ENCODE measurements around the gene HTRA3. TPM values are rescaled to one million over a fixed set of nuclear protein-coding genes. Genes with fewer than 3 reads are reported as not detected.

HTRA3 gene
- total RNA-seq, 4 donors from 2014 or later, result 56.1 to 82.2 (median 67.2) TPM

DNA sequence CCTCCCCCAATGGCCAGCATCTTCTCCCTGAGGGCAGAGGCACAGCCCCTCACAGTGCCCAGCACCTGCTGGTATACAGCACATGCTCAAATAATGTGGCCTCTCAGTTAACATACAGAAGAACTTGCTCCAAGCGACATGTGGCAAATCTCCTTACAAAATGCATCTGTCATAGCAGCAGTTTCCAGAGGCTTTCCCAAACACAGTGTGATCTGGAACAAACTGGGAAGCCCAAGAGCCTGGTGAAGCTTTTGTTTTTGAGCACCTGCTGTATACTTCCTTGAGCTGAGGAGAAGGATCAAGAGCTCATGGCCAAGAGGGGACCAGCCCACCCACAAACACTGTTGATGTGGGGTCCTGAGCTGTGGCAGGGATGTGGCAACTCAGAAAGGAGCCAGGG is 34.8 kb upstream of the HTRA3 start:
- Histone ChIP-seq H3K27me3 (no peaks in the 10 kb centered on the region), H3K4me1 (no peaks in the 10 kb centered on the region), H3K36me3 (peaks cover 0 to 78% (median 44%) of the 10 kb centered on the region in 4 donors), H3K27ac (replicated peaks in 1 of 4) (no peak overlapping the region), H3K9me3 (no peaks in the 10 kb centered on the region), H3K4me3 (no peak overlapping the region)
- WGBS, result 100% methylated on average over 1 of the region's 1 CpG
- intact Hi-C loops (cut with DNase I), result no loop called here
- TF ChIP-seq EP300 (IDR thresholded peaks at IDR 0.05) (no peak), POLR2AphosphoS5 (IDR thresholded peaks at IDR 0.05) (no peak), CTCF (IDR thresholded peaks at IDR 0.05) (no peak), POLR2A (IDR thresholded peaks at IDR 0.05; ENCODE audit: low read depth) (no peak)
- DNase-seq (ENCODE audit: extremely low spot score), result no peak

GRCh38 chr4:8235224-8235623 is 34.3 kb upstream of the HTRA3 start:
- H3K27me3 ChIP-seq, result no peaks in the 10 kb centered on the region
- H3K4me1 ChIP-seq, result no peaks in the 10 kb centered on the region
- no peak for DNase-seq (ENCODE audit: extremely low spot score)
- intact Hi-C loops (cut with DNase I), result no loop called here
- WGBS, result 79% methylated on average over 9 of the region's 13 CpGs
- no peaks in the 10 kb centered on the region for H3K9me3 ChIP-seq
- peaks cover 0 to 82% (median 45%) of the 10 kb centered on the region in 4 donors for H3K36me3 ChIP-seq
- no peak overlapping the region for H3K4me3 ChIP-seq
- TF ChIP-seq POLR2A (IDR thresholded peaks at IDR 0.05; ENCODE audit: low read depth) (no peak), POLR2AphosphoS5 (IDR thresholded peaks at IDR 0.05) (no peak), CTCF (IDR thresholded peaks at IDR 0.05) (no peak), EP300 (IDR thresholded peaks at IDR 0.05) (no peak)
- H3K27ac ChIP-seq (replicated peaks in 1 of 4), result no peak overlapping the region

GRCh38 chr4:8235686-8236085 is 33.9 kb upstream of the HTRA3 start:
- no peak for DNase-seq (ENCODE audit: extremely low spot score)
- H3K9me3 ChIP-seq, result no peaks in the 10 kb centered on the region
- no peak overlapping the region for H3K4me3 ChIP-seq
- TF ChIP-seq POLR2A (IDR thresholded peaks at IDR 0.05; ENCODE audit: low read depth), result no peak
- TF ChIP-seq EP300 (IDR thresholded peaks at IDR 0.05), result no peak
- no peak for TF ChIP-seq POLR2AphosphoS5 (IDR thresholded peaks at IDR 0.05)
- no peak for TF ChIP-seq CTCF (IDR thresholded peaks at IDR 0.05)
- no peak overlapping the region for H3K27ac ChIP-seq (replicated peaks in 1 of 4)
- intact Hi-C loops (cut with DNase I), result no loop called here
- H3K4me1 ChIP-seq, result no peaks in the 10 kb centered on the region
- 94% methylated on average over 12 of the region's 12 CpGs for WGBS
- peaks cover 0 to 82% (median 45%) of the 10 kb centered on the region in 4 donors for H3K36me3 ChIP-seq
- no peaks in the 10 kb centered on the region for H3K27me3 ChIP-seq

GRCh38 chr4:8236106-8236919 is 33.2 kb upstream of the HTRA3 start:
- no peak overlapping the region for H3K27ac ChIP-seq (replicated peaks in 1 of 4)
- H3K36me3 ChIP-seq, result peaks cover 0 to 88% (median 45%) of the 10 kb centered on the region in 4 donors
- no peak for TF ChIP-seq EP300 (IDR thresholded peaks at IDR 0.05)
- no peak for TF ChIP-seq POLR2A (IDR thresholded peaks at IDR 0.05; ENCODE audit: low read depth)
- no peak for TF ChIP-seq POLR2AphosphoS5 (IDR thresholded peaks at IDR 0.05)
- no peak for TF ChIP-seq CTCF (IDR thresholded peaks at IDR 0.05)
- no peak overlapping the region for H3K4me3 ChIP-seq
- no peaks in the 10 kb centered on the region for H3K9me3 ChIP-seq
- DNase-seq (ENCODE audit: extremely low spot score), result no peak
- 76% methylated on average over 6 of the region's 24 CpGs for WGBS
- intact Hi-C loops (cut with DNase I), result no loop called here
- H3K27me3 ChIP-seq, result no peaks in the 10 kb centered on the region
- no peaks in the 10 kb centered on the region for H3K4me1 ChIP-seq

- Histone ChIP-seq H3K4me1 (peaks cover 0 to under 1% (median under 1%) of the 10 kb centered on the region in 4 donors), H3K27me3 (no peaks in the 10 kb centered on the region), H3K36me3 (peaks cover 0 to 89% (median 43%) of the 10 kb centered on the region in 4 donors), H3K9me3 (no peaks in the 10 kb centered on the region), H3K27ac (replicated peaks in 1 of 4) (no peak overlapping the region), H3K4me3 (no peak overlapping the region)
- no peak for DNase-seq (ENCODE audit: extremely low spot score)
- 82% methylated on average over 8 of the region's 9 CpGs for WGBS
- intact Hi-C loops (cut with DNase I), result no loop called here
- TF ChIP-seq EP300 (IDR thresholded peaks at IDR 0.05) (no peak), CTCF (IDR thresholded peaks at IDR 0.05) (no peak), POLR2A (IDR thresholded peaks at IDR 0.05; ENCODE audit: low read depth) (no peak), POLR2AphosphoS5 (IDR thresholded peaks at IDR 0.05) (no peak)
Measured at GRCh38 chr4:8236920-8237195, 32.7 kb upstream of the HTRA3 start.

Data from esophagus muscularis mucosa (tissue), 4 donors.